Urothelium cell line (cell line): ENCODE data around the gene RECK.
"Not testable (repeated sequence)": the region's sequence is repeated elsewhere in the genome, so short reads cannot be mapped to it uniquely, and the experiment has no call there.

Experiments
- DNase-seq: peaks from one replicate; pipeline ENCODE4 v3.0.0; 2011; ENCODE audit warnings: low spot score, mixed read lengths
- FAIRE-seq: peaks from 2 replicates; lab custom pipeline; 2011; peaks lifted over from hg19 to GRCh38; lab: Jason Lieb, UNC

RECK gene, protein sequence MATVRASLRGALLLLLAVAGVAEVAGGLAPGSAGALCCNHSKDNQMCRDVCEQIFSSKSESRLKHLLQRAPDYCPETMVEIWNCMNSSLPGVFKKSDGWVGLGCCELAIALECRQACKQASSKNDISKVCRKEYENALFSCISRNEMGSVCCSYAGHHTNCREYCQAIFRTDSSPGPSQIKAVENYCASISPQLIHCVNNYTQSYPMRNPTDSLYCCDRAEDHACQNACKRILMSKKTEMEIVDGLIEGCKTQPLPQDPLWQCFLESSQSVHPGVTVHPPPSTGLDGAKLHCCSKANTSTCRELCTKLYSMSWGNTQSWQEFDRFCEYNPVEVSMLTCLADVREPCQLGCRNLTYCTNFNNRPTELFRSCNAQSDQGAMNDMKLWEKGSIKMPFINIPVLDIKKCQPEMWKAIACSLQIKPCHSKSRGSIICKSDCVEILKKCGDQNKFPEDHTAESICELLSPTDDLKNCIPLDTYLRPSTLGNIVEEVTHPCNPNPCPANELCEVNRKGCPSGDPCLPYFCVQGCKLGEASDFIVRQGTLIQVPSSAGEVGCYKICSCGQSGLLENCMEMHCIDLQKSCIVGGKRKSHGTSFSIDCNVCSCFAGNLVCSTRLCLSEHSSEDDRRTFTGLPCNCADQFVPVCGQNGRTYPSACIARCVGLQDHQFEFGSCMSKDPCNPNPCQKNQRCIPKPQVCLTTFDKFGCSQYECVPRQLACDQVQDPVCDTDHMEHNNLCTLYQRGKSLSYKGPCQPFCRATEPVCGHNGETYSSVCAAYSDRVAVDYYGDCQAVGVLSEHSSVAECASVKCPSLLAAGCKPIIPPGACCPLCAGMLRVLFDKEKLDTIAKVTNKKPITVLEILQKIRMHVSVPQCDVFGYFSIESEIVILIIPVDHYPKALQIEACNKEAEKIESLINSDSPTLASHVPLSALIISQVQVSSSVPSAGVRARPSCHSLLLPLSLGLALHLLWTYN

DNA sequence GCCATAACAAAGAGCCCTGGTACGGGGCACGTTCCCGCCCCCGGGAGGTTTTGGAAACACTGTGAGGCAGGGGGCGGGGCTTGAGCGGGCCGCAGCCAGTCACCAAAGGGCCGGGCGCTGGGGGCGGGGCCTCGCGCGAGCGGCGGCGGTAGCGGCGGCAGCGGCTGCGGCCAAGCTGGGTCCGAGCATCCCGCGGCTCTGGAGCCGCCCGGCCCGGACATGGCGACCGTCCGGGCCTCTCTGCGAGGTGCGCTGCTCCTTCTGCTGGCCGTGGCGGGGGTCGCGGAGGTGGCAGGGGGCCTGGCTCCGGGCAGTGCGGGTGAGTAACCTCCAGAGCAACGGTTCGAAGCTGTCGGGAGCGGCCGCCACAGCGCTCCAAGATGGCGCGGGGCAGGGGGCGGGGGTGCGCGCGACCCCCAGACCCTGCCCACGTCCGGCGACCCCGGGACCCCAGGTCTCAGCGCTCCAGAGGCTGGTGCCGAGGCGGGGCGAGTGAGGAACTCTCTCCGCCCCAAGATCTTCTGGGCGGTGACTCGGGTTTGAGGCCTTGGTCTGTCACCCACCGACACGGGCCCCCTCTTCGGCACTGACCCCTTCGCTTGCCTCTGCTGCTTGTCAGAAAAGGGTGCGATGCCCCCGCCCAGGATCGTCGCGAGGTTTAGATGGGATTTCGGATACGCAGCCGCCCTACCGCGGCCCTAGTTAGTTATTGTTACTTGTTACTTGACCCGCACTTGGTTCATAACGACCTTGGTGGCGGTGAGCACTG, at the start of gene RECK:
TSS of gene RECK (plus strand) at position 134 of the 769 bp plus-strand sequence. CDS start at position 220, 86 bp downstream.
- DNase-seq = peak; percentile 97
- peak; percentile 63 for FAIRE-seq

DNA sequence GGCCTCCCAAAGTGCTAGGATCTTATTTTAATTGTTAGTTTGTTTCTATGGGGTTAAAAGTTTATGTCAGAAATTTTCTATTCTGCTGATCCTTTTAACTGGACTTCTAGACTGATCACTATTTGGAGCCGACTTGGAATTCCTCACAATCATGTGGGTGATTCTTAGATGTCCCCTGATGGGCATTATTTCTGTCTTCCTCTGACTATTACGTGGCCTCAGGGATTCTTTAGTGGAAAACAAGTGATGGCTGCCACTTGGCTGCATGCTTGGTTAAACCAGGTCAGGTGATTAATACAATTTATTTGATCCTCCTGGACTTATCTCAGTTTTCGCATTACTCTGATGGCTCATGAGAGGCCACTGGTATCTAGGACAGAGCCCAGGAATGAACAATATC, 46.6 kb upstream of the RECK start:
- no peak for DNase-seq
- no peak for FAIRE-seq

DNA sequence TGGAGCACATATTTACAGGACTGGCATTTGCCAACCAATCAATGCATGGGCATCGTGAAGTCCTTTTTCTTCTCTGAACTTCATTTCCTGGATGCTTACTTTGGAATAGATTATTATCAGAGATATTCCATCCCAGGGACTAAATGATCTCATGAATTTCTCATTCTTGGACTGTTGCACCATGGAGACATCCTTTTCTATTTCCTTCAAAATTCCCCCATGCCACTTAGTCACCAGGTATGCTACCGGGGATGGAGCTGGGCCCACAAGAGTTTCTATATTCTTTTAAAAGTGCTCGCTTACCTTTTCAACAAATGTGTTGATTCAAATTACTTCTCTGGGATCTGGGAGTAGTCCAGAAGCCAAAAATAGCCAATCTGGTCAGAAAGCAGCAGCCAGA, 43.6 kb upstream of the RECK start:
- not testable (repeated sequence) for FAIRE-seq, DNase-seq

DNA sequence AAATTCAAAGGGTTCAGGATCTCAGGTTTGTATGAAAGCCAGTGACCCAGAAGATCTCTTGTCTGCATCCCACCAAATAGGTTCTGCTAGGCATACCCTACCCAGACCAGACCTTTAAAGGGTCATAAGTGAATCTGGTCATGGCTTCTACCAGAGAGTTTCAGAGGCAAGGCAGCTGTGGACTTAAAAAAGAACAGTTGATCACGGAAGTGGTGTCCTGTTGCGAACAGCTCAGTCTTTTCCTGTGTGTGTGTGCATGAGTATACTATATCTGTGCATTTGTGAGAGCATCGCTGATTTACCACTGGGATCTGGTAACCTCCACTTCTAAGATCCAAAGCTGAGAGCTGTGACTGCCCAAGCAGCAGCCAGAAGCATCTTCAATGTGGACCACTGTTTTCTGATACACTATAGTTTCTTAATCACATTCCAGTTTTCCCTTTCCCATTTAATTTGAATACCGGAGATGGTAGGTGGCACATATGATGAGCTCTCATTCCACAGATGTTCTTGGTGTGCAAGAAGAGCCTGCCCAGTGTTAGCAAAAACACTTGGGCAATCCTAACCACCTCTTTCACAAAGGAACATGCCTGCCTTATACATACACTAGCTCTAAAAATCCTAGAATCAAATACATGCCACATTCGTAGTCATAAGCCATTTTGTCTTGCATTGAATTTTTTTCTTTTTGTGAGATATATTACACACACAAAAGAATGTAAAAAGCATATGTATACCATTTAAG, 42.6 kb upstream of the RECK start:
- no peak for DNase-seq
- FAIRE-seq = no peak

DNA sequence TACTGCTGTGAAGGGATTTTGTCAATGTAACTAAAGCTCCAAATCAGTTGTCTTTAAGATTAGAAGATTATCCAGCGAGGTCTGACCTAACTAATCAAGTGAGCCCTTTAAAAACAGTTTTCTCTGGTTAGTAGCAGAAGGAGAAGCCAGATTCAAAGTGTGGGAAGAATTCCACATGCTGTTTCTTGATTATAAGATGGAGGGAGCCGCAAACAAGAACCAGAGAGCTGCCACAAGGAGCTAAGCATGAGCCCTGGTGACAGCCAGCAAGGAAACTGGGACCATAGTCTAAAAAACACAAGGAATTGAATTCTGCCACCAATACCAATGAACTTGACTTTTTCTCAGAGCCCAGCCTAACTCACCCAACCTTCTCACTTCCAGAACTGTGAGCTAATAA, 41.8 kb upstream of the RECK start:
- FAIRE-seq (no peak), DNase-seq (no peak)

DNA sequence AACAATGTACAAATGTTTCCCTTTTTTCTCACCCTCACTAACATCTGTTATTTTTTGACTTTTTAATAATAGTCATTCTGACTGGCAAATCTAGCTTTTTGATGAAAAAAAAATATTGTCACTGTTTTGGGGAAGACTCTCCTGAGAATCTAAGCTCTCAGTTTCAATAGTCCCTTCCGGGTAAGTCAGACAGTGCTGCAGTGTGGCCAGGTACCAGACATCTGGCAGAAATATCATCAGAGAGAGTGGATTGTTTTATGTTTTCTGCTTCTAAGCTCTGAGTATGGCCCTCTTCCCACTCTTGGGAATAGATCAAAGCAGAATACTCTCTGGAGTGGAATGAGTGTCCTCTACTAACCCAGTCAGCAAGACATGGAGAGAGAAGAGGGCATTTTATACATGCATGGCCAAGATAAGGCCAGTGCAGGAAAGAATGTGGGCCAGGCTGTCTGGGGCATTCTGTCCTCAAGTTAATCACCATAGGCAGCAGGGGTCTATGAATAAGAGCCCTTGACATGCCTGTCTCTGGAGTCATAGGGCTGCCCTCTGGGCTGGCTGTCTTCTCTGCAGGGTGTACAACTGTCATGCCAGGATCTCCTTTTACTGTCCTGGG, 40.2 kb upstream of the RECK start:
- DNase-seq = no peak

DNA sequence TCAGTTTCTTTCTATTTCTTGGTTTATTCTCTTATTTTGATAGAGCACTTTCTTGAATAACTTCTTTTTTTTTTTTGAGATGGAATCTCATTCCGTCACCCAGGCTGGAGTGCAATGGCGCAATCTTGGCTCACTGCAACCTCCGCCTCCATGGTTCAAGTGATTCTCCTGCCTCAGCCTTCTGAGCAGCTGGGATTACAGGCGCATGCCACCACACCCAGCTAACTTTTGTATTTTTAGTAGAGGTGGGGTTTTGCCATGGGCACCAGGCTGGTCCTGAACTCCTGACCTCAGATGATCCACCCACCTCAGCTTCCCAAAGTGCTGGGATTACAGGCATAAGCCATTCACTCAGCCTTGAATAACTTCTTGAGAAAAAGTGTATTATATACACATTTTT, 39.7 kb upstream of the RECK start:
- not testable (repeated sequence) for FAIRE-seq, DNase-seq

More for the DNA sequence above, 40.2 kb upstream of the RECK start:
- no peak for FAIRE-seq

DNA sequence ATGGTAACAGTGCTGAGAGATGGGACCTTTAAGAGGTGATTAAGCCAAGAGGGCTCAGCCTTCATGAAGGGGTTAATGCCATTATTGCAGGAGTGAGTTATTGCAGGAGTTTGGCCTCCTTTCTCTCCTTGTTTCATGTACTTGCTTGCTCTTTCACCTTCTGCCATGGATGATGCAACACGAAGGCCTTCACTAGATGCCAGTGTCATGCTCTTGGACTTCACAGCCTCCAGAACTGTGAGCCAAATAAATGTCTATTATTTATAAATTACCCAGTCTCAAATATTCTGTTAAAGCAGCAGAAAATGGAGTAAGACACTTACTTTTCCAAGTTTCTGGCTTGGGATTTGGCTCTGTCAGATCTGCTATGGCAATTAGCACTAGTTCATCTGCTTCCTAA, 38.4 kb upstream of the RECK start:
- FAIRE-seq (no peak), DNase-seq (no peak)

DNA sequence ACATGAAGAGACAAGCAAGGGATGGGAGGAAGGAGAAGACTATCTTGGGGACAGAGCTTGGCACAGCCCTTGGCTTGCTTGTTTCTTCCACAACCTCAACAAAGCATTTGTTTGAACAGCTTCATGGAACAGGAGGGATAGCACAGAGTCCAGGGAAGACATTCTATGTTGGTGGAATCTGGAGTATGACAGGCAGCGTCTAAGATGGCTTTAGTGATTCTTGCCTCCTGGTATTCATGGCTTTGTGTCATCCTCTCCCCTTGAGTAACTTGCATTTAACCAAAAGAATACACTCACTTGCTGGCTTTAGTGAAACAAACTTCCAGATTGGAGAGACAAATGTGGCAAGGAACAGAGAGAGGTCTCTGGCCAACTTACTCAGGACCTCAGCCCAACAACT, 30.8 kb upstream of the RECK start:
- FAIRE-seq (no peak), DNase-seq (no peak)

DNA sequence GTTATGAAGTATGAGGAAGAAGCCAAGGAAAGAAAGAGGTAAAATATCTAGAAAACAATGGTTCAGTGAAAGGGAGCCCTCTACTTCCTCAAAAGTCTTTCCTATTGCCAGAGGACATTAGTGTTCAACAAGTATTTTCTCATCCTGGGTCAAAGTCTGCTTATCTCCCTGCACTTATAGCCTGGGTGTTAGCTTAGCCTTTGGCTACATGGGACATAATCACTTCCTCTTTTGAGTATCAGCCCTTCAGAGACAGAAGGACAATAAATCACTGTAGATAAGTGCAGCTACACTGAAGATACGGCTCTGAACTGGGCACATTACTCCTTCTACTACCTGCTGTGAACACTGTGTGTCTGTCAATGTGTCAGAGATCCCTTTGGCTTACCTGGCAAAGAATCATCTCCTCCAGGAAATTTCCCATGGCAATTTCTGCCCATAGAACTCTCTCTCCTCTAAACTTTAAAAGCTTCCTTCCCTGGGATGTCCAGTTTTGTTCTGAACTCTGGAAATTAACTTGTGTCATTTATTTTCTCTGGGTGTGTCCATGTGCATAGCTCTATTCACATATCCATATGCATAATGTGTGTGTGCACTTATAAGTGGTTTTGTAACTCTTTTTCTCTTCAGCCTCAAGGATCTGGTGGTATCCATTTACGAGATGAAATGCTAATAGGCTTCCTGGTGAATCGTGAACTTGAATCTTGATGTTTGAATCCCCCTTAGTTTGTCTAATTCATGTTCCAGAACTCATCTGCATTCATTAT, 30.0 kb upstream of the RECK start:
- FAIRE-seq = no peak
- no peak for DNase-seq

DNA sequence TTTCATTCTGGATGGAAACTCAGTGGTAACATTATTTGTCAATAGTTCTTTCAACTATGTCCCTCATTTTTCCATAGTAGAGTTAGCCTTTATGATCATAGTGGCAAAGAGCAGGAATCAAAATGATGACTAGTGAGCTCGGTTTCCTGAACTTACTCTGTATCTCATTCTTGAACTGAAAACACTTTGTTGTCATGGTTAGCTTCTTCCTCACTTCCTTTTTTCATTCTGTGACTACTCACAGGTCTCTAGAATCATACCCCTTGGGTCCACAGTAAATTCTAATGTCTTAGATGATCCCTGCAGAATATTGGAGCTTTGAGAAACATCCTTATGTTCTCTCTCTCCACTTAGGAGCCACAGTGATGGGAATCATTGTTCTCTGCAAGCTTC, 29.4 kb upstream of the RECK start:
- DNase-seq = no peak
- no peak for FAIRE-seq

DNA sequence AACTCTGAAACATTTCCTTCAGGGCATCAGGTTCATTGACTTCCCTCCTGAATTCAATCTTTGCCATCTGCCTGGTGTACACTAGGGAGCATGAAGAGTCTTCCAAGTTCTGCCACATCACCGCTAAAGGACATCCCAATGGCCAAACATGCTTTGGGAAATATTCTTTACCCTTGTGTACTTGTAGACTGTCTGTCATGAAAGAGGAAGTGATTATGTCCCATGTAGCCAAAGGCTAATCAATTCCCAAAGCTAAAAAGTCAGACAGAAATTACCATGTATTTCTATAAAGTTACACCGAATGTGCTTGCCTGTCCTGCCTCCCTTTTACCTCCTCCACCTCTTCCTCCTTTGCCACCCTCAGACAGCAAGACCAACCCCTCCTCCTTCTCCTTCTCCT, 28.9 kb upstream of the RECK start:
- DNase-seq (no peak), FAIRE-seq (peak; percentile 88)

DNA sequence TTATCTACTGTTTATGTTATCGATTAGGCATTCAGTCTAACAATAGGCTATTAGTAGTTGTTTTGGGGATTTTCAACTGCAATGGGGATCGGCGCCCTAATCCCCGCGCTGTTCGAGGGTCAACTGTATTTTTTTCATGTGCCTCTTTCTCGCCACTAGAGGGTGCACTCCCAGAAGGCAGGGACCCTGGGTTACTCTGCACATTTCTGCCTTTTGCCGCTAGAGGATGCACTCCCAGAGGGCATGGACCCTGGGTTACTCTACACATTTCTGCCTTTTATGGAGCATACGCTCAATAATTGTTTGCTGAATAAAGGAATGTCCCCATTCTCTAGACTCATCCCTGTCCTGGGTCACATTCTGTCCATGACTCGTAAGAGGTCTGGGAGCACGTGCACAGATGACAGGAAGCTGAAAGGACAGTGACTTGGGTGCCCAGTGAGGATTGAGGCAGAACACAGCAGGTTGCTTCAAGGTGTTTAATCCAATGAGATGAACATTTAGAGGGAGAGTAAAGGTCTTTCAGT, 27.9 kb upstream of the RECK start:
- FAIRE-seq (peak; percentile 48), DNase-seq (peak; percentile 90)

DNA sequence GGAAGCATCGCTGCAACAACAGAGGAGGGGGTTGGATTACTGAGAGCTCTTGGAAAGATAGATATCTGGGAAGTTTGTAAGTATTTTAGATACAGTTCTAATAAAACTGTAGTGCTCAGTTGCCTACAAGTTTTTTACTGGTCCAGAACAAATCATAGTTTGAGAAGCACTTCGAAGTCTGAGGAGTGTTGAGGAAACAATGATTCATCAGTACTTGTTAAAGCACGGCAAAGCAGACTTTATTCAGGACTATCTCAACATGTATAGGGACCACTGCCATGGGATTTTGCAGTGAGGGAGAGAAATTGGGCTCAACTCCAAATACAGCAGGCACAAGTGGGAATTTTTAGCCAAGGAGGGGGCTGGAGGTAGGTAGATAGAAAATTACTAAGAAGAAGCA, 25.3 kb upstream of the RECK start:
- DNase-seq (no peak), FAIRE-seq (no peak)

DNA sequence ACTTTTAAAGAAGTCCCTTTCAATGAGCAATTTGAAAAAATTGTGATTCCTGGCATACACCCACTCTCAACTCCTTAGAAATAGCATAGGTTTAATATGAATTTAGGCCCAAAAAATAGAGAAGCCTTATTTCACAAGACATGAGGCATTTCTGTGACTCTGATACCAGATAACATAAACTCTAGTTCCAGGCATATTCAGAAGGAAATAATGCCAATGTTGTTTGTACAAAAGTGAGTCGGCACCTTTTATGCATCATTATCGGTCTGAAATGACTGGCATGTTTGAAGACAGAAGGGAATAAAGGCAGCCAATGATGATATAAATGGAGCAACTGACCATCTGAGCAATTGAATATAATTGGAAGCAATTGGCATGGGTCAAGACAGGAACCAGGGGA, 19.4 kb upstream of the RECK start:
- no peak for DNase-seq
- FAIRE-seq = no peak

DNA sequence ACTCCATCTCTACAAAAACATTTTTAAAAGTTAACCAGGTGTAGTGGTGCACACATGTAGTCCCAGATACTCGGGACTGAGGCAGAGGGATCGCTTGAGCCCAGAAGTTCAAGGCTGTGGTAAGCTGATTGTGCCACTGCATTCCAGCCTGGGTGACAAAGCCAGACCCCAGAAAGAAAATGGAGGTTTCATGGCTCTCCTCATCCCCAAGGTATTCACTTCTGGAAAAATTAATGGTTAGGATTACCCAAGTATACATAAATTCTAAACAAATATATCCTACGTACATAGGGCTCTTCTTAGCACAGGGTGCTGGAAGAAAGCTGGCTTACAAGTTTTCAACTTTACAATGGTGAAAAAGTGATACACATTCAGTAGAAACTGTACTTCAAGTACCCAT, 18.6 kb upstream of the RECK start:
- DNase-seq = no peak
- FAIRE-seq = no peak

DNA sequence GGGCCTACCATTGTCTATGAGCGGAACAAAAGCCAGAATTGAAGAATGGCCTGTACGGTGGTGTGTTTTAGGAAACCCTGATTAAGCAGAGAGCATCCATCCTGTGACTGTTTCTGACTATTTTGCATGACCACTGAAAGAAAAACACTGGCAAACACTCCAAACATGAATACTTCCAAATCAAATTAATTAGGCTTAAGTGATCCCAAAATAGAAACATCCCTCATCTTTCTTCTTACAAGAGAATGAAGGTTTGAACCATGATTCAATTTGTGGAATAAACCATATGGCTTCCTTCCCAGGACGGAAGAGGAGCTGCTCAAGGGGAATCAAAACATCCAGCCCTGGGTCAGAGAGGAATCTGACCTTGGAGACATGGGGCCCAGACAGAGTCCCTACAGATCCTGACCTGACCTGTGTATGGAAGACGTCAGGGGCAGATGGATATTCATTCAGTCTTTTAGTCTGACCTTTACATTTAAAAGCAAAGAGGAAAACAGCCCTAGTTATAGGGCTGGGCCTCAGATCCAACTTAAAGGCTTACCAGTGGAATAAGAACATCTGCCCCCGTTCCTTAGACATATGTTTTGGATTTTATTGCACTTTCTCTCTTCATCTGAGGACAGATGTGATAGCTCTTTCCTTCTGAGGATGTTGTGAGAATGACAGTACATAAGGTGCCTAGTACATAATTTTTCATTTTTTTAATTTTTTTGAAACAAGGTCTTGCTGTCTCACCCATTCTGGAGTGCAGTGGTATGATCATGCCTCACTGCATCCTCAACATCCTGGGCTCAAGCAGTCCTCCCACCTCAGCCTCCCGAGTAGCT, 17.6 kb upstream of the RECK start:
- DNase-seq = no peak
- no peak for FAIRE-seq

DNA sequence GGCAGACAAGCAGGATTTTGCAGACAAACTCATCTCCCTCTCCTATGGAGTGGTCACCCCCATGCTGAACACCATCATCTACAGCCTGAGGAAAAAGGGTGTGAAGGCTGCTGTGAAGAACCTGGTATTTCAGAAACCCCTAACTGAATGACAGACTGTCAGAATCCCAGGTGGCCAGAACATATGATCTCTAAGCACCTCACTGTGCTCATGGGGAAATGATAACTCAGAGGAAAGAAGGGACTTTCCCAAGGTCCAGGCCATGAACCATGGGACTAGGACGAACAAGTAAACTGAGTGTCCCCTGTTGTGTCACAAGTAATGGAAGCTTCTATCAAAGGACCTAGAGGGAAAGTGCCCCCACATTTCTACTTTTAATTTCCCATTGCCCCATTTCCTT, 14.7 kb upstream of the RECK start:
- DNase-seq = no peak
- no peak for FAIRE-seq
